RWPE1 (cell line): ENCODE measurements around the gene KATNA1.

Source experiments
- CTCF ChIA-PET: fragments of 350-600 bp; sonication (Branson Sonifier 250); formaldehyde crosslinking; extraction: SDS; loops from one replicate; lab custom pipeline; 2021; lab: Yijun Ruan, JAX
- POLR2A ChIA-PET: fragments of 400-600 bp; formaldehyde crosslinking; extraction: SDS; loops from one replicate; lab custom pipeline; 2020; ENCODE audit warnings: antibody characterized with exemption; ENCODE audit not compliant: low non-redundant PET; lab: Yijun Ruan, JAX
- DNase-seq: peaks from one replicate; pipeline ENCODE4 v3.0.0; 2012; ENCODE audit warnings: low spot score
- H3K27ac ChIP-seq: fragments of 450-650 bp; 2 replicates; pipeline ENCODE4 v1.5.1; 2017
- CTCF ChIP-seq: fragments of 450-650 bp; conservative IDR thresholded peaks from 2 replicates; pipeline ENCODE4 v1.5.1; 2017; ENCODE audit warnings: low read depth, mild to moderate bottlenecking

Gene KATNA1

GRCh38 chr6:149559389-149559788, 89.1 kb downstream of the KATNA1 start:
- ChIA-PET POLR2A (no interaction called here), CTCF (no interaction called here)
- no peak for TF ChIP-seq CTCF
- no peak overlapping the region for H3K27ac ChIP-seq
- DNase-seq: no peak

- ChIA-PET POLR2A (no interaction called here), CTCF (interaction anchor here (0.6 kb wide), 1 partner anchor 381 kb away, joined by 4 read pairs; no protein-coding TSS in a partner anchor)
- H3K27ac ChIP-seq: no peak overlapping the region
- TF ChIP-seq CTCF: no peak
- no peak for DNase-seq
These were observed 90.5 kb downstream of the KATNA1 start for GRCh38 chr6:149558029-149558428.

GRCh38 chr6:149551920-149552319, 96.6 kb downstream of the KATNA1 start:
- no peak overlapping the region for H3K27ac ChIP-seq
- TF ChIP-seq CTCF: no peak
- DNase-seq: no peak
- ChIA-PET CTCF (no interaction called here), POLR2A (no interaction called here)

GRCh38 chr6:149545754-149546471, 102.6 kb downstream of the KATNA1 start, which contains the start of gene PPIL4:
TSS of gene PPIL4 (minus strand) at chr6:149546043. CDS start at chr6:149546005, 38 bp downstream.
- DNase-seq: peak; percentile 91
- ChIA-PET POLR2A (interaction anchor here (0.6 kb wide), 2 partner anchors 169 to 1844 kb away, joined by 4 read pairs; no protein-coding TSS in a partner anchor), CTCF (interaction anchor here (0.7 to 1.0 kb wide), 3 partner anchors 11 to 249 kb away, joined by 3 read pairs; no protein-coding TSS in a partner anchor)
- TF ChIP-seq CTCF: peak; percentile 88
- H3K27ac ChIP-seq: peak within 1 kb of the TSS; percentile 97

- ChIA-PET CTCF (interaction anchor here (0.8 to 1.0 kb wide), 2 partner anchors 19 to 249 kb away, joined by 3 read pairs; no protein-coding TSS in a partner anchor), POLR2A (interaction anchor here (0.6 kb wide), 2 partner anchors 168 to 1844 kb away, joined by 4 read pairs; no protein-coding TSS in a partner anchor)
- H3K27ac ChIP-seq: peak overlapping the region; percentile 97
- peak; percentile 30 for DNase-seq
- 0 out of 2 replicates have a peak, but pooled peaks have one; percentile 12 for TF ChIP-seq CTCF
These were observed 103.2 kb downstream of the KATNA1 start for GRCh38 chr6:149545258-149545753.
